B cell (primary cell): ENCODE results near the gene ZSCAN1. TPM values are rescaled to one million over a fixed set of nuclear protein-coding genes. Genes with fewer than 3 reads are reported as not detected.
A peak's percentile ranks its signal among the peaks of the same experiment; 100 is the strongest.

Source experiments
- ATAC-seq: fragments of 200-7000 bp; cut with Tn5 transposase; one replicate; pipeline ENCODE4 v1.10.0; 2021; ENCODE audit warnings: low read depth, mild to moderate bottlenecking, moderate number of reproducible peaks, moderate library complexity
- CTCF ChIA-PET: fragments of 350-600 bp; sonication (Branson Sonifier 250); formaldehyde crosslinking; loops from one replicate; lab custom pipeline; 2021; ENCODE audit warnings: antibody characterized with exemption, inconsistent platforms; lab: Charles Lee
- POLR2A ChIA-PET: fragments of 350-600 bp; sonication (Branson Sonifier 250); formaldehyde crosslinking; loops from one replicate; lab custom pipeline; 2021; ENCODE audit warnings: antibody characterized with exemption; lab: Charles Lee
- DNase-seq: peaks from one replicate; pipeline ENCODE4 v3.0.0; 2013
- H2AFZ ChIP-seq: 2 replicates; pipeline ENCODE4 v1.6.1; 2012; ENCODE audit warnings: mild to moderate bottlenecking, low read depth, low read length; ENCODE audit not compliant: insufficient read depth, poor library complexity, severe bottlenecking
- H3K27ac ChIP-seq, 2 donors: 1 replicate in 1 of 2; 2 replicates in 1 of 2; pipeline ENCODE4 v1.5.1; 2012 to 2013; ENCODE audit warnings: low read length in 2 of 2, mild to moderate bottlenecking in 2 of 2, moderate library complexity in 1 of 2
- H3K27me3 ChIP-seq, 4 experiments: fragments of 200-600 bp in 1 of 4; sonication (generic) in 1 of 4; replicated peaks in 1 of 4; 1 replicate in 2 of 4; 2 replicates in 2 of 4; pipeline versions ENCODE4 v1.6.1 to v1.7.0; 2013 to 2016; ENCODE audit warnings: low read length in 3 of 4, mild to moderate bottlenecking in 2 of 4, mixed read lengths in 1 of 4, moderate library complexity in 1 of 4; ENCODE audit not compliant: insufficient read depth in 4 of 4, control insufficient read depth in 3 of 4; ENCODE audit errors: control extremely low read depth in 1 of 4
- H3K36me3 ChIP-seq, 2 experiments: replicated peaks in 1 of 2; 1 replicate in 1 of 2; 2 replicates in 1 of 2; pipeline versions ENCODE4 v1.6.1 to v1.7.1; 2013; ENCODE audit warnings: low read length in 1 of 2; ENCODE audit not compliant: insufficient read depth in 2 of 2, control insufficient read depth in 1 of 2; ENCODE audit errors: control extremely low read depth in 1 of 2, extremely low read depth in 1 of 2
- H3K4me1 ChIP-seq, 2 donors: fragments of 200-600 bp in 1 of 2; sonication (generic) in 1 of 2; 1 replicate in 1 of 2; 2 replicates in 1 of 2; pipeline versions ENCODE4 v1.5.1 to v1.6.1; 2013 to 2017; ENCODE audit warnings: low read length in 2 of 2; ENCODE audit not compliant: control insufficient read depth in 2 of 2, insufficient read depth in 2 of 2
- H3K4me2 ChIP-seq: replicated peaks from 2 replicates; pipeline ENCODE3; 2012; ENCODE audit warnings: mild to moderate bottlenecking, low read depth, low read length; ENCODE audit not compliant: poor library complexity, severe bottlenecking
- H3K4me3 ChIP-seq, 5 experiments: fragments of 200-600 bp in 1 of 5; sonication (generic) in 1 of 5; 1 replicate in 3 of 5; 2 replicates in 2 of 5; pipeline versions ENCODE4 v1.5.1 to v1.7.0; 2011 to 2016; ENCODE audit warnings: low read length in 4 of 5, mild to moderate bottlenecking in 4 of 5, low read depth in 2 of 5, control low read depth in 1 of 5, moderate library complexity in 1 of 5; ENCODE audit not compliant: insufficient read depth in 1 of 5; ENCODE audit errors: control extremely low read depth in 1 of 5, extremely low read depth in 1 of 5
- H3K79me2 ChIP-seq: fragments of 200-600 bp; sonication (generic); one replicate; pipeline ENCODE4 v1.6.0; 2016; ENCODE audit warnings: low read length; ENCODE audit not compliant: control insufficient read depth, insufficient read depth
- H3K9ac ChIP-seq: fragments of 200-600 bp; sonication (generic); 2 replicates; pipeline ENCODE4 v1.6.1; 2017; ENCODE audit warnings: mild to moderate bottlenecking, low read length, moderate library complexity
- H3K9me3 ChIP-seq, 3 donors: one replicate each; pipeline versions ENCODE4 v1.6.1 to v1.7.1; 2013; ENCODE audit warnings: low read length in 2 of 3; ENCODE audit not compliant: control insufficient read depth in 2 of 3, insufficient read depth in 1 of 3; ENCODE audit errors: control extremely low read depth in 1 of 3
- H4K20me1 ChIP-seq: 2 replicates; pipeline ENCODE4 v1.6.0; 2012; ENCODE audit warnings: mild to moderate bottlenecking, low read length; ENCODE audit not compliant: insufficient read depth, control insufficient read depth, poor library complexity, severe bottlenecking
- H3K27ac Mint-ChIP-seq: one replicate; pipeline ENCODE4 v1.8.0; 2021; ENCODE audit warnings: mixed read lengths
- H3K27me3 Mint-ChIP-seq: one replicate; pipeline ENCODE4 v1.8.0; 2021; ENCODE audit warnings: mixed read lengths
- H3K4me1 Mint-ChIP-seq: one replicate; pipeline ENCODE4 v1.8.0; 2021; ENCODE audit warnings: mixed read lengths
- H3K4me3 Mint-ChIP-seq: one replicate; pipeline ENCODE4 v1.8.0; 2021; ENCODE audit warnings: mixed read lengths
- H3K9me3 Mint-ChIP-seq: one replicate; pipeline ENCODE4 v1.8.0; 2022; ENCODE audit warnings: mixed read lengths; ENCODE audit not compliant: insufficient read depth
- CTCF ChIP-seq: fragments of 200-600 bp; IDR thresholded peaks from one replicate; pipeline ENCODE4 v1.8.0; 2022; ENCODE audit warnings: antibody characterized with exemption, mild to moderate bottlenecking
- EZH2 ChIP-seq: IDR thresholded peaks from 2 replicates; pipeline ENCODE4 v1.6.1; 2012; ENCODE audit warnings: borderline replicate concordance, low read depth, mild to moderate bottlenecking, moderate library complexity, low read length; ENCODE audit not compliant: insufficient read depth, poor library complexity, severe bottlenecking
- WGBS: methylation state at CpG from one replicate; pipeline ENCODE4 v1.1.5; 2013; ENCODE audit warnings: missing lambda C conversion rate; ENCODE audit not compliant: insufficient coverage; 5-methylcytosine and 5-hydroxymethylcytosine counted together
- intact Hi-C: fragments of 100-400 bp; cut with micrococcal nuclease; formaldehyde crosslinking; loops from one replicate; pipeline ENCODE4 v1.10.0; 2022
- polyA plus RNA-seq: library from polyadenylated mRNA; depleted of rRNA; stranded (reverse); fragments of >200 nt; gene quantifications from 2 replicates; pipeline ENCODE4 v1.2.3, GENCODE V29; 2012
- total RNA-seq, 2 donors: library from RNA; stranded (reverse); fragments of 120-200 nt in 1 of 2; gene quantifications; 1 replicate in 1 of 2; 2 replicates in 1 of 2; pipeline versions ENCODE4 v1.2.3 to v1.2.4, GENCODE V29; 2013 to 2022

The ZSCAN1 gene
- total and polyA plus RNA-seq, 2 donors (not counting 1 experiment from before 2014, with no cell fraction given): 0.13 TPM; not detected in 1

- peaks cover 8% of the 10 kb centered on the region for H3K9me3 Mint-ChIP-seq
These were observed 24.6 kb downstream of the ZSCAN1 start for GRCh38 chr19:58058467-58058866.

More at GRCh38 chr19:58058467-58058866, 24.6 kb downstream of the ZSCAN1 start:
- Histone ChIP-seq H4K20me1 (no peaks in the 10 kb centered on the region), H3K27ac (peak overlapping the region; percentile 87 to 92), H3K9me3 (peaks cover 0 to 89% (median 9%) of the 10 kb centered on the region in 3 donors), H3K4me1 (peaks cover 8 to 16% of the 10 kb centered on the region in 2 donors), H3K9ac (peak overlapping the region; percentile 82), H3K79me2 (peaks cover 5% of the 10 kb centered on the region), H3K36me3 (no peaks in the 10 kb centered on the region), H3K4me3 (peak overlapping the region in 4 of 5 experiments; percentile 59 to 81 (median 65)), H2AFZ (peak overlapping the region; percentile 85), H3K27me3 (peaks cover 0 to 13% (median 2%) of the 10 kb centered on the region in 4 experiments), H3K4me2 (peak overlapping the region; percentile 87)
- intact Hi-C loops: no loop called here
- Mint-ChIP-seq H3K4me1 (peaks cover 14% of the 10 kb centered on the region), H3K27me3 (peaks cover 16% of the 10 kb centered on the region), H3K27ac (peak overlapping the region; percentile 91), H3K4me3 (peak overlapping the region; percentile 86)
- TF ChIP-seq EZH2 (no peak), CTCF (no peak)
- DNase-seq (no peak), ATAC-seq (no peak)
- POLR2A ChIA-PET: interaction anchor here (0.7 to 1.9 kb wide), 4 partner anchors 56 to 315 kb away, joined by 3 to 14 read pairs (median 5); partner anchors contain the start of genes ZNF329, ZNF417 and ZNF606
- CTCF ChIA-PET: interaction anchor here (1.1 kb wide), 1 partner anchor 96 kb away, joined by 4 read pairs; no protein-coding TSS in a partner anchor
- WGBS: 97% methylated on average over 10 of the region's 13 CpGs
